ENCODE results near the gene SST.
"Not testable (repeated sequence)": the region's sequence is repeated elsewhere in the genome, so short reads cannot be mapped to it uniquely, and the experiment has no call there.

The SST gene

DNA sequence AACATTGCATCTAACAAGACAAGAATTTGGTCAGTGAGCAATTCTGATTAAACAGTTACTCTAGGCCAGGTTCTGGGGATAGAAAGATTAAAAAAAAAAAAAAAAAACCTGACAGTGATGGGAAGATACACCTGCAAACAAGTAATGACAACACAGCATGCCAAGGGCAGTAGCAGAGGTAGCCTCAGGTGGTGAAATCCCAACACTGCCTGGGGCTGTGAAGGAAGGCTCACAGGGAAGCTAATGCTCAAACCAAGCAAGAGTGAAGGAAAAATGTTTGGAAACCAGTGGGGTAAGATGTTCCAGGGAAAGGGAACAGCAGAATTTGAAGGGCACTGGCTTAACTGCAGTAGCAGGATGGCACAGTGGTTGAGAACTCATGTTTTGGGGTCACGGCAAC, 23.2 kb upstream of the SST start:
- H3K4me3 ChIP-seq = no peak overlapping the region
- no peak overlapping the region for H3K27ac ChIP-seq
- intact Hi-C loops (cut with DNase I; ENCODE audit: low total_unique reads) = no loop called here
- no peaks in the 10 kb centered on the region for H3K36me3 ChIP-seq
- no peak for TF ChIP-seq CTCF (IDR thresholded peaks at IDR 0.05)
- H3K27me3 ChIP-seq = peaks cover 0 to 3% of the 10 kb centered on the region in 2 donors
- no peak for DNase-seq
- no peaks in the 10 kb centered on the region for H3K9me3 ChIP-seq
- H3K4me1 ChIP-seq = no peaks in the 10 kb centered on the region

- intact Hi-C loops (cut with DNase I; ENCODE audit: low total_unique reads) = no loop called here
- H3K4me3 ChIP-seq = no peak overlapping the region
- no peak for TF ChIP-seq CTCF (IDR thresholded peaks at IDR 0.05)
- H3K27ac ChIP-seq = no peak overlapping the region
- peaks cover 0 to 3% of the 10 kb centered on the region in 2 donors for H3K27me3 ChIP-seq
- peaks cover 0 to 16% (median 7%) of the 10 kb centered on the region in 3 donors for H3K9me3 ChIP-seq
- no peaks in the 10 kb centered on the region for H3K4me1 ChIP-seq
- no peaks in the 10 kb centered on the region for H3K36me3 ChIP-seq
- DNase-seq = no peak
Measured at GRCh38 chr3:187689984-187690383, 19.8 kb upstream of the SST start.

DNA sequence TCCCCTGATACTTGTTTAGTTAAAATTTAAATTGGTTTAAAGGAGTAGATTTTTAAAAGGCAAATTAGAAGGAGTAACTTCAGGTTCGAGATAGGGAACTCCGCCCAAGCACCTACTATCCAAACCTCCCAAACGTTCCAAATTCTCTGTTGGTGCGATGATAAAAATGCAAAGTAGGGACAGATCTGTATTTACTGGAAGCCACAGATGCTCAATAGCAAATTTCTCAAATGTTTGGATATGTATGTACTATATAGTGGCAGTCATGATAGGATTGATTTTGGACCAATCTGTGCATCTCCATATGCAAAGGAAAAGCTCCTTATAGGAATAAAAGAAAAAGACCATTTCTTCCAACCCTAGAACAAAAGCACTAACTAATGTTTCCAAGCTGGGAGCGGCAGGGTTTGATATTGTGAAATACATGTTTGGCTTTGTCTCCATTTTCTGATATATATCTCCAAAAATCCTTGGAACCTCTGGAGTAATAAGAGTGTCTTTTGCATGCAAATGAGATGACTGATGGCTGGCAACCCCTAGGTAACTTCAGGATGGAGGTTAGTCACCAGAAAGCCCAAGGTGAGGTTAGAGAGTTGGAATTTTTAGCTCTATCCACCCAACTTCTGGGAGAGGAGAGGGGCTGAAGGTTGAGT, 16.6 kb upstream of the SST start:
- no peak for TF ChIP-seq CTCF (IDR thresholded peaks at IDR 0.05)
- no peaks in the 10 kb centered on the region for H3K4me1 ChIP-seq
- no peak for DNase-seq
- H3K27ac ChIP-seq = no peak overlapping the region
- intact Hi-C loops (cut with DNase I; ENCODE audit: low total_unique reads) = no loop called here
- H3K27me3 ChIP-seq = no peaks in the 10 kb centered on the region
- no peak overlapping the region for H3K4me3 ChIP-seq
- peaks cover 0 to 16% (median 7%) of the 10 kb centered on the region in 3 donors for H3K9me3 ChIP-seq
- H3K36me3 ChIP-seq = no peaks in the 10 kb centered on the region

- no peak overlapping the region for H3K4me3 ChIP-seq
- DNase-seq = no peak
- no peaks in the 10 kb centered on the region for H3K27me3 ChIP-seq
- TF ChIP-seq CTCF (IDR thresholded peaks at IDR 0.05) = no peak
- no peaks in the 10 kb centered on the region for H3K36me3 ChIP-seq
- H3K4me1 ChIP-seq = no peaks in the 10 kb centered on the region
- intact Hi-C loops (cut with DNase I; ENCODE audit: low total_unique reads) = no loop called here
- peaks cover 0 to 16% (median 7%) of the 10 kb centered on the region in 3 donors for H3K9me3 ChIP-seq
- H3K27ac ChIP-seq = no peak overlapping the region
Measured at GRCh38 chr3:187685948-187686347, 15.8 kb upstream of the SST start.

- peaks cover 0 to 6% of the 10 kb centered on the region in 2 donors for H3K27me3 ChIP-seq
- TF ChIP-seq CTCF (IDR thresholded peaks at IDR 0.05) = no peak
- H3K9me3 ChIP-seq = peaks cover 0 to 16% (median 7%) of the 10 kb centered on the region in 3 donors
- no peaks in the 10 kb centered on the region for H3K4me1 ChIP-seq
- intact Hi-C loops (cut with DNase I; ENCODE audit: low total_unique reads) = no loop called here
- no peak for DNase-seq
- H3K4me3 ChIP-seq = no peak overlapping the region
- no peaks in the 10 kb centered on the region for H3K36me3 ChIP-seq
- no peak overlapping the region for H3K27ac ChIP-seq
Measured at GRCh38 chr3:187684880-187685279, 14.7 kb upstream of the SST start.

GRCh38 chr3:187684444-187684843, 14.2 kb upstream of the SST start:
- DNase-seq = no peak
- Histone ChIP-seq H3K27me3 (peaks cover 0 to 6% of the 10 kb centered on the region in 2 donors), H3K27ac (no peak overlapping the region), H3K4me3 (no peak overlapping the region), H3K4me1 (no peaks in the 10 kb centered on the region), H3K9me3 (peaks cover 0 to 16% (median 7%) of the 10 kb centered on the region in 3 donors), H3K36me3 (no peaks in the 10 kb centered on the region)
- intact Hi-C loops (cut with DNase I; ENCODE audit: low total_unique reads) = no loop called here
- TF ChIP-seq CTCF (IDR thresholded peaks at IDR 0.05) = no peak

DNA sequence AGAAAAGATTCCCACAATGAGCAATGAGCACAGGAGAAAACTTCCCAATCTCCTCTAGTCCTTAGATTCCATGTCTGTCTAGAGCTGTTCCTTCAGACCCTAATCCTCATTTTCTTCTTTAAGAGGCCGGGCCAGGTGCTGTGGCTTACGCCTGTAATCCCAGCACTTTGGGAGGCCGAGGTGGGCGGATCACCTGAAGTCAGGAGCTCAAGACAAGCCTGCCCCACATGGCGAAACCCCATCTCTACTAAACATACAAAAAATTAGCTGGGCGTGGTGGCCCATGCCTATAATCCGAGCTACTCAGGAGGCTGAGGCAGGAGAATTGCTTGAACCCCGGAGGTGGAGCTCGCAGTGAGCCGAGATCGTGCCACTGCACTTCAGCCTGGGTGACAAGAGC, 11.6 kb upstream of the SST start:
- H3K9me3 ChIP-seq = peaks cover 0 to 16% (median 6%) of the 10 kb centered on the region in 3 donors
- intact Hi-C loops (cut with DNase I; ENCODE audit: low total_unique reads); H3K27me3 ChIP-seq; DNase-seq; H3K36me3 ChIP-seq; H3K4me1 ChIP-seq; H3K4me3 ChIP-seq; H3K27ac ChIP-seq: not testable (repeated sequence)

Measured in tibial artery (tissue), 4 donors.